ENCODE data around the gene ATF6. TPM values are rescaled to one million over a fixed set of nuclear protein-coding genes. Genes with fewer than 3 reads are reported as not detected.

Gene ATF6
- total and polyA plus RNA-seq, 12 donors: 2.6 to 20.9 (median 15.2) TPM

GRCh38 chr1:161890574-161890973 lies 124.5 kb downstream of the ATF6 start:
- ATAC-seq (no peak), DNase-seq (no peak)
- Histone ChIP-seq H3K9me3 (no peaks in the 10 kb centered on the region), H3K4me1 (peaks cover 0 to 7% (median 0%) of the 10 kb centered on the region in 9 donors), H3K4me3 (no peak overlapping the region), H3K27me3 (no peaks in the 10 kb centered on the region), H3K27ac (no peak overlapping the region), H3K36me3 (peaks cover 0 to 45% (median 8%) of the 10 kb centered on the region in 9 donors)
- WGBS, 2 donors: 95 to 97% methylated on average over 22 of the region's 22 CpGs
- no peak for TF ChIP-seq CTCF (IDR thresholded peaks at IDR 0.05)
- intact Hi-C loops (cut with DNase I): no loop called here

GRCh38 chr1:161899091-161899490 lies 133.0 kb downstream of the ATF6 start:
- H3K27ac ChIP-seq: no peak overlapping the region
- intact Hi-C loops (cut with DNase I): no loop called here
- WGBS, 2 donors: 93 to 96% methylated on average over 2 of the region's 2 CpGs
- no peak for ATAC-seq
- no peaks in the 10 kb centered on the region for H3K27me3 ChIP-seq
- TF ChIP-seq CTCF (IDR thresholded peaks at IDR 0.05): no peak
- H3K4me1 ChIP-seq: no peaks in the 10 kb centered on the region
- H3K9me3 ChIP-seq: no peaks in the 10 kb centered on the region
- H3K36me3 ChIP-seq: peaks cover 0 to 4% (median 0%) of the 10 kb centered on the region in 9 donors
- no peak for DNase-seq
- no peak overlapping the region for H3K4me3 ChIP-seq

- H3K4me1 ChIP-seq: no peaks in the 10 kb centered on the region
- no peak for TF ChIP-seq CTCF (IDR thresholded peaks at IDR 0.05)
- no peak overlapping the region for H3K4me3 ChIP-seq
- ATAC-seq (no peak), DNase-seq (no peak)
- 94 to 96% methylated on average over 5 of the region's 5 CpGs for WGBS, 2 donors
- H3K36me3 ChIP-seq: peaks cover 0 to 4% (median 0%) of the 10 kb centered on the region in 9 donors
- intact Hi-C loops (cut with DNase I): no loop called here
- H3K27ac ChIP-seq: no peak overlapping the region
- H3K27me3 ChIP-seq: no peaks in the 10 kb centered on the region
- no peaks in the 10 kb centered on the region for H3K9me3 ChIP-seq
Observed at GRCh38 chr1:161900160-161900559, 134.0 kb downstream of the ATF6 start.

- no peak for TF ChIP-seq CTCF (IDR thresholded peaks at IDR 0.05)
- ATAC-seq (no peak), DNase-seq (no peak)
- intact Hi-C loops (cut with DNase I): no loop called here
- Histone ChIP-seq H3K27ac (no peak overlapping the region), H3K9me3 (no peaks in the 10 kb centered on the region), H3K27me3 (no peaks in the 10 kb centered on the region), H3K4me1 (peaks cover 0 to 6% (median 2%) of the 10 kb centered on the region in 9 donors), H3K36me3 (no peaks in the 10 kb centered on the region), H3K4me3 (no peak overlapping the region)
- 97 to 99% methylated on average over 2 of the region's 2 CpGs for WGBS, 2 donors
Observed at GRCh38 chr1:161902182-161902581, 136.1 kb downstream of the ATF6 start.

All from heart right ventricle (tissue), 16 donors.